HepG2 (cell line): ENCODE measurements around the gene ST3GAL2. TPM values are rescaled to one million over a fixed set of nuclear protein-coding genes. Genes with fewer than 3 reads are reported as not detected.

Experiments
- AKAP8 ChIP-seq: sonication (generic); formaldehyde crosslinking; IDR thresholded peaks from 2 replicates; pipeline ENCODE4 v1.5.1; 2020; ENCODE audit warnings: mild to moderate bottlenecking, missing genetic modification reagents
- MYC ChIP-seq: sonication (generic); formaldehyde crosslinking; IDR thresholded peaks from 2 replicates; pipeline ENCODE4 v1.9.0; 2021; ENCODE audit warnings: missing genetic modification reagents, borderline replicate concordance
- MZF1 ChIP-seq: sonication (generic); formaldehyde crosslinking; IDR thresholded peaks from 2 replicates; pipeline ENCODE4 v1.8.1; 2023; ENCODE audit warnings: mild to moderate bottlenecking, missing genetic modification reagents, borderline replicate concordance
- REL ChIP-seq: sonication (generic); formaldehyde crosslinking; conservative IDR thresholded peaks from 2 replicates; pipeline ENCODE4 v1.8.0; 2022; ENCODE audit warnings: mild to moderate bottlenecking, missing genetic modification reagents, moderate library complexity
- TCF7 ChIP-seq: sonication (generic); IDR thresholded peaks from 2 replicates; pipeline ENCODE4 v1.6.1; 2016; ENCODE audit warnings: antibody characterized with exemption, low read depth
- YY1 ChIP-seq: IDR thresholded peaks from 2 replicates; pipeline ENCODE4 v1.6.1; 2011; ENCODE audit warnings: low read length, low read depth, moderate library complexity, mild to moderate bottlenecking; ENCODE audit not compliant: insufficient read depth, insufficient replicate concordance
- ZFP36L2 ChIP-seq: sonication (generic); formaldehyde crosslinking; IDR thresholded peaks from 2 replicates; pipeline ENCODE4 v1.4.0; 2020; ENCODE audit warnings: missing genetic modification reagents
- ZFP90 ChIP-seq: sonication (generic); formaldehyde crosslinking; IDR thresholded peaks from 2 replicates; pipeline ENCODE4 v1.8.0; 2022; ENCODE audit warnings: missing genetic modification reagents, mild to moderate bottlenecking, inconsistent platforms, borderline replicate concordance
- ZNF275 ChIP-seq: sonication (generic); formaldehyde crosslinking; IDR thresholded peaks from 2 replicates; pipeline ENCODE4 v1.8.0; 2022; ENCODE audit warnings: missing genetic modification reagents, mild to moderate bottlenecking, inconsistent platforms, borderline replicate concordance
- ZNF768 ChIP-seq: sonication (generic); formaldehyde crosslinking; IDR thresholded peaks from 2 replicates; pipeline ENCODE4 v1.4.0; 2020; ENCODE audit warnings: missing genetic modification reagents
- polyA plus RNA-seq, 8 experiments: library from polyadenylated mRNA; depleted of rRNA in 3 of 8; stranded (reverse) in 7 of 8; unstranded in 1 of 8; fragments of >200 nt; fragmentation: Illumina TruSeq in 4 of 8; extraction: Trizol in 4 of 8; gene quantifications; 2 replicates each; pipeline versions ENCODE4 v1.2.1 to v1.2.3, GENCODE V29; 2011 to 2016; ENCODE audit warnings: low read depth in 4 of 8, missing spikeins in 1 of 8, mixed read lengths in 1 of 8; ENCODE audit not compliant: insufficient read depth in 1 of 8
- total RNA-seq, 5 experiments: library from RNA; depleted of rRNA; stranded (reverse); fragments of >200 nt; fragmentation: Illumina TruSeq; extraction: Trizol; gene quantifications; 2 replicates each; pipeline ENCODE4 v1.2.3, GENCODE V29; 2016; ENCODE audit warnings: low read depth in 1 of 5
- TF ChIP-seq, protein P1 (sequence below), 2 experiments: sonication (generic) in 1 of 2; formaldehyde crosslinking in 1 of 2; IDR thresholded peaks; 2 replicates each; pipeline versions ENCODE4 v1.5.1 to v1.6.1; 2011 to 2020; ENCODE audit warnings: borderline replicate concordance in 1 of 2, low read depth in 1 of 2, low read length in 1 of 2, mild to moderate bottlenecking in 1 of 2, missing genetic modification reagents in 1 of 2, moderate library complexity in 1 of 2
- TF ChIP-seq, protein P2 (sequence below): sonication (generic); formaldehyde crosslinking; IDR thresholded peaks from 2 replicates; pipeline ENCODE4 v1.5.1; 2020; ENCODE audit warnings: missing genetic modification reagents, mild to moderate bottlenecking, borderline replicate concordance
- TF ChIP-seq, protein P3 (sequence below): sonication (generic); formaldehyde crosslinking; IDR thresholded peaks from 2 replicates; pipeline ENCODE4 v1.9.0; 2021; ENCODE audit warnings: missing genetic modification reagents, borderline replicate concordance
- TF ChIP-seq, protein P4 (sequence below): sonication (generic); formaldehyde crosslinking; IDR thresholded peaks from 2 replicates; pipeline ENCODE4 v1.4.0; 2020; ENCODE audit warnings: missing genetic modification reagents
- TF ChIP-seq, protein P5 (sequence below): sonication (generic); formaldehyde crosslinking; IDR thresholded peaks from 2 replicates; pipeline ENCODE4 v1.5.0; 2020; ENCODE audit warnings: mild to moderate bottlenecking, missing genetic modification reagents, borderline replicate concordance

ST3GAL2 gene
- total and polyA plus RNA-seq, 2 of the 13 experiments (the other 11 are each of a cell fraction or from before 2014, with no cell fraction given): 16.3 to 24.9 TPM

DNA sequence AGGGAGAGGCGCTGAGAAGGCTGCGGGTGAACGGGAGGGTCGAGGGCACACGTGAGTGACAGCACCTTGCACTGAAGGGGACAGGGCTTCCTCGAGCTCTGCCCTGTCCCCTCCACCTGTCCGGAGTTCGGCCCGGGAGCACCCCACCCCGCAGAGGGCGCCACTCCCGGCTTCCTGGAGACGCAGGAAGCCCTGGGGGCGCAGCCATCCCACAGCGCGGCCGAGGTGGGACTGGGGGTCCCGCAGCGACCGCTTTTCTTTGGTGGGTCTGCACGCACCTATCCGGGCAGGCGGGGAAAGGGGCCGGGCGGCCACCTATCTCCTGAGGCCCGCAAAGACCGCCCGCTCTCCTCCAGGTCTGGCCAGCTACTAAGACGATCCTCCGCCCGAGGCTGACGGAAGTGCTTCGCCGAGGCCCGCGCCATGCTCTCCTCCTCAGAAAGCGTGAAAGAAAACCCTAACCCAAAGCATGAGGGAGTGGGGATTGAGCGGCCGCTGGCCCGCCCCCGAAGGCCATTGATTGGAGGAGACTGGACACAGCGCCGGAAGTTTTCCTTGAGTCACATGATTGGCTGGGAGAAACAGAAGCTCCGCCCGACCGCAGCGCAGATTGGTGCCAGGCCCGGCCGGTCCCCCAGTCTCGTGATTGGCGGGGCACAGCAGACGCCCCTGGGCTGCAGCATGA, 57.8 kb downstream of the ST3GAL2 start (continued):
- TF ChIP-seq YY1 (peak; percentile 84), MZF1 (peak; percentile 65; the same call in 1 of the 2 replicates), ZFP90 (CRISPR knock-in tag) (peak; percentile 89; the same call in 1 of the 2 replicates), ZNF768 (peak; percentile 5; the same call in 1 of the 2 replicates), REL (CRISPR knock-in tag) (peak; percentile 96), TCF7 (no peak), MYC (CRISPR knock-in tag) (peak; percentile 97), ZFP36L2 (CRISPR knock-in tag) (no peak), ZNF275 (peak; percentile 93; the same call in 1 of the 2 replicates), AKAP8 (CRISPR knock-in tag) (no peak)
- TF ChIP-seq, protein P1, sequence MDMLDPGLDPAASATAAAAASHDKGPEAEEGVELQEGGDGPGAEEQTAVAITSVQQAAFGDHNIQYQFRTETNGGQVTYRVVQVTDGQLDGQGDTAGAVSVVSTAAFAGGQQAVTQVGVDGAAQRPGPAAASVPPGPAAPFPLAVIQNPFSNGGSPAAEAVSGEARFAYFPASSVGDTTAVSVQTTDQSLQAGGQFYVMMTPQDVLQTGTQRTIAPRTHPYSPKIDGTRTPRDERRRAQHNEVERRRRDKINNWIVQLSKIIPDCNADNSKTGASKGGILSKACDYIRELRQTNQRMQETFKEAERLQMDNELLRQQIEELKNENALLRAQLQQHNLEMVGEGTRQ (IDR thresholded peaks at IDR 0.05; ENCODE audit: low read depth, low read length): peak; percentile 60; the same call in 1 of the 2 replicates
- TF ChIP-seq, protein P1 (CRISPR knock-in tag; IDR thresholded peaks at IDR 0.05; ENCODE audit: borderline replicate concordance): peak; percentile 87
- TF ChIP-seq, protein P2, sequence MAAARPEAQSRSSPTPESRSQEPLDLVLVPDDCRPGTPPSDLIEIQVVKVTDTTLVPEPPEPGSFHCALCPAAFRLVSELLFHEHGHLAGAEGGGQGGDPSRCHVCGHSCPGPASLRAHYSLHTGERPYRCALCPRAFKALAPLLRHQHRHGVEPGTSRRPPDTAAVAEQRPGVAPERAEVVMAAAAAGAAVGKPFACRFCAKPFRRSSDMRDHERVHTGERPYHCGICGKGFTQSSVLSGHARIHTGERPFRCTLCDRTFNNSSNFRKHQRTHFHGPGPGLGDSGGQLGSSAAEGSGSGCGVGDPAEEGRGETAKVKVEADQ (CRISPR knock-in tag): 0 out of 2 replicates have a peak, but pooled peaks have one; percentile 72
- TF ChIP-seq, protein P3, sequence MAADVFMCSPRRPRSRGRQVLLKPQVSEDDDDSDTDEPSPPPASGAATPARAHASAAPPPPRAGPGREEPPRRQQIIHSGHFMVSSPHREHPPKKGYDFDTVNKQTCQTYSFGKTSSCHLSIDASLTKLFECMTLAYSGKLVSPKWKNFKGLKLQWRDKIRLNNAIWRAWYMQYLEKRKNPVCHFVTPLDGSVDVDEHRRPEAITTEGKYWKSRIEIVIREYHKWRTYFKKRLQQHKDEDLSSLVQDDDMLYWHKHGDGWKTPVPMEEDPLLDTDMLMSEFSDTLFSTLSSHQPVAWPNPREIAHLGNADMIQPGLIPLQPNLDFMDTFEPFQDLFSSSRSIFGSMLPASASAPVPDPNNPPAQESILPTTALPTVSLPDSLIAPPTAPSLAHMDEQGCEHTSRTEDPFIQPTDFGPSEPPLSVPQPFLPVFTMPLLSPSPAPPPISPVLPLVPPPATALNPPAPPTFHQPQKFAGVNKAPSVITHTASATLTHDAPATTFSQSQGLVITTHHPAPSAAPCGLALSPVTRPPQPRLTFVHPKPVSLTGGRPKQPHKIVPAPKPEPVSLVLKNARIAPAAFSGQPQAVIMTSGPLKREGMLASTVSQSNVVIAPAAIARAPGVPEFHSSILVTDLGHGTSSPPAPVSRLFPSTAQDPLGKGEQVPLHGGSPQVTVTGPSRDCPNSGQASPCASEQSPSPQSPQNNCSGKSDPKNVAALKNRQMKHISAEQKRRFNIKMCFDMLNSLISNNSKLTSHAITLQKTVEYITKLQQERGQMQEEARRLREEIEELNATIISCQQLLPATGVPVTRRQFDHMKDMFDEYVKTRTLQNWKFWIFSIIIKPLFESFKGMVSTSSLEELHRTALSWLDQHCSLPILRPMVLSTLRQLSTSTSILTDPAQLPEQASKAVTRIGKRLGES (CRISPR knock-in tag): peak; percentile 86
- TF ChIP-seq, protein P4, sequence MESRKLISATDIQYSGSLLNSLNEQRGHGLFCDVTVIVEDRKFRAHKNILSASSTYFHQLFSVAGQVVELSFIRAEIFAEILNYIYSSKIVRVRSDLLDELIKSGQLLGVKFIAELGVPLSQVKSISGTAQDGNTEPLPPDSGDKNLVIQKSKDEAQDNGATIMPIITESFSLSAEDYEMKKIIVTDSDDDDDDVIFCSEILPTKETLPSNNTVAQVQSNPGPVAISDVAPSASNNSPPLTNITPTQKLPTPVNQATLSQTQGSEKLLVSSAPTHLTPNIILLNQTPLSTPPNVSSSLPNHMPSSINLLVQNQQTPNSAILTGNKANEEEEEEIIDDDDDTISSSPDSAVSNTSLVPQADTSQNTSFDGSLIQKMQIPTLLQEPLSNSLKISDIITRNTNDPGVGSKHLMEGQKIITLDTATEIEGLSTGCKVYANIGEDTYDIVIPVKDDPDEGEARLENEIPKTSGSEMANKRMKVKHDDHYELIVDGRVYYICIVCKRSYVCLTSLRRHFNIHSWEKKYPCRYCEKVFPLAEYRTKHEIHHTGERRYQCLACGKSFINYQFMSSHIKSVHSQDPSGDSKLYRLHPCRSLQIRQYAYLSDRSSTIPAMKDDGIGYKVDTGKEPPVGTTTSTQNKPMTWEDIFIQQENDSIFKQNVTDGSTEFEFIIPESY (CRISPR knock-in tag): no peak
- TF ChIP-seq, protein P5, sequence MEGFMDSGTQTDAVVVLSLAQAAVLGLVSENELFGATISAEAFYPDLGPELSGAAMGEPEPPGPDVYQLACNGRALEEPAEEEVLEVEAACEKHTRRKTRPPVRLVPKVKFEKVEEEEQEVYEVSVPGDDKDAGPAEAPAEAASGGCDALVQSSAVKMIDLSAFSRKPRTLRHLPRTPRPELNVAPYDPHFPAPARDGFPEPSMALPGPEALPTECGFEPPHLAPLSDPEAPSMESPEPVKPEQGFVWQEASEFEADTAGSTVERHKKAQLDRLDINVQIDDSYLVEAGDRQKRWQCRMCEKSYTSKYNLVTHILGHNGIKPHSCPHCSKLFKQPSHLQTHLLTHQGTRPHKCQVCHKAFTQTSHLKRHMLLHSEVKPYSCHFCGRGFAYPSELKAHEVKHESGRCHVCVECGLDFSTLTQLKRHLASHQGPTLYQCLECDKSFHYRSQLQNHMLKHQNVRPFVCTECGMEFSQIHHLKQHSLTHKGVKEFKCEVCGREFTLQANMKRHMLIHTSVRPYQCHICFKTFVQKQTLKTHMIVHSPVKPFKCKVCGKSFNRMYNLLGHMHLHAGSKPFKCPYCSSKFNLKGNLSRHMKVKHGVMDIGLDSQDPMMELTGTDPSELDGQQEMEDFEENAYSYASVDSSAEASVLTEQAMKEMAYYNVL: no peak; the same call in 1 of the 2 replicates
